Right atrium auricular region (tissue), 2 donors: ENCODE data around the gene GLB1L2. TPM values are rescaled to one million over a fixed set of nuclear protein-coding genes. Genes with fewer than 3 reads are reported as not detected.

ENCODE experiments used
- DNase-seq: peaks from one replicate; pipeline ENCODE4 v3.0.0-alpha.2; 2019; ENCODE audit warnings: low spot score
- H3K27ac ChIP-seq, 2 donors: fragments of 200-600 bp; sonication (generic); 1 replicate in 1 of 2; 2 replicates in 1 of 2; pipeline ENCODE4 v1.5.1; 2016 to 2019
- H3K27me3 ChIP-seq, 2 donors: fragments of 200-600 bp; sonication (generic); one replicate each; pipeline versions ENCODE4 v1.5.1 to v1.6.0; 2017 to 2019
- H3K36me3 ChIP-seq: fragments of 200-600 bp; sonication (generic); one replicate; pipeline ENCODE4 v1.5.1; 2016
- H3K4me1 ChIP-seq, 2 donors: fragments of 200-600 bp; sonication (generic); one replicate each; pipeline versions ENCODE4 v1.5.1 to v1.6.0; 2017 to 2019
- H3K4me3 ChIP-seq, 2 donors: fragments of 200-600 bp; sonication (generic); 1 replicate in 1 of 2; 2 replicates in 1 of 2; pipeline ENCODE4 v1.5.1; 2017 to 2019; ENCODE audit warnings: mild to moderate bottlenecking in 1 of 2, moderate library complexity in 1 of 2
- H3K9me3 ChIP-seq, 2 donors: fragments of 200-600 bp; sonication (generic); one replicate each; pipeline ENCODE4 v1.5.1; 2019
- CTCF ChIP-seq, 2 donors: fragments of 200-600 bp; sonication (generic); IDR thresholded peaks; one replicate each; pipeline ENCODE4 v1.5.1; 2019; ENCODE audit warnings: antibody characterized with exemption in 2 of 2
- total RNA-seq, 2 donors: library from RNA; depleted of rRNA; stranded (reverse); fragments of >200 nt; gene quantifications; one replicate each; pipeline ENCODE4 v1.1.0, GENCODE V29; 2016

Gene GLB1L2
- total RNA-seq, 2 donors from 2014 or later: 0.22 to 2.4 TPM

- no peak overlapping the region for H3K27ac ChIP-seq
- no peaks in the 10 kb centered on the region for H3K4me1 ChIP-seq
- TF ChIP-seq CTCF (IDR thresholded peaks at IDR 0.05): no peak
- no peaks in the 10 kb centered on the region for H3K27me3 ChIP-seq
- H3K4me3 ChIP-seq: no peak overlapping the region
- H3K36me3 ChIP-seq: no peaks in the 10 kb centered on the region
- H3K9me3 ChIP-seq: no peaks in the 10 kb centered on the region
- DNase-seq: no peak
These were observed 63.2 kb downstream of the GLB1L2 start for GRCh38 chr11:134395002-134395401.

GRCh38 chr11:134397304-134398078 lies 65.7 kb downstream of the GLB1L2 start:
- TF ChIP-seq CTCF (IDR thresholded peaks at IDR 0.05): no peak

GRCh38 chr11:134398079-134398444 lies 66.3 kb downstream of the GLB1L2 start:
- Histone ChIP-seq H3K4me3 (no peak overlapping the region), H3K9me3 (no peaks in the 10 kb centered on the region), H3K27ac (no peak overlapping the region), H3K4me1 (no peaks in the 10 kb centered on the region), H3K36me3 (no peaks in the 10 kb centered on the region), H3K27me3 (no peaks in the 10 kb centered on the region)
- no peak for TF ChIP-seq CTCF (IDR thresholded peaks at IDR 0.05)
- no peak for DNase-seq

More at GRCh38 chr11:134397304-134398078, 65.7 kb downstream of the GLB1L2 start:
- H3K4me3 ChIP-seq: no peak overlapping the region
- no peaks in the 10 kb centered on the region for H3K4me1 ChIP-seq
- DNase-seq: no peak
- H3K27ac ChIP-seq: no peak overlapping the region
- no peaks in the 10 kb centered on the region for H3K36me3 ChIP-seq
- no peaks in the 10 kb centered on the region for H3K27me3 ChIP-seq
- no peaks in the 10 kb centered on the region for H3K9me3 ChIP-seq

GRCh38 chr11:134398644-134399292 lies 67.0 kb downstream of the GLB1L2 start:
- no peaks in the 10 kb centered on the region for H3K27me3 ChIP-seq
- no peak for DNase-seq
- H3K4me3 ChIP-seq: no peak overlapping the region
- no peaks in the 10 kb centered on the region for H3K4me1 ChIP-seq
- no peaks in the 10 kb centered on the region for H3K9me3 ChIP-seq
- H3K27ac ChIP-seq: no peak overlapping the region
- H3K36me3 ChIP-seq: no peaks in the 10 kb centered on the region
- no peak for TF ChIP-seq CTCF (IDR thresholded peaks at IDR 0.05)

GRCh38 chr11:134399293-134399654 lies 67.5 kb downstream of the GLB1L2 start:
- no peak for DNase-seq
- H3K4me3 ChIP-seq: no peak overlapping the region
- TF ChIP-seq CTCF (IDR thresholded peaks at IDR 0.05): no peak
- no peaks in the 10 kb centered on the region for H3K27me3 ChIP-seq
- H3K36me3 ChIP-seq: no peaks in the 10 kb centered on the region
- no peaks in the 10 kb centered on the region for H3K4me1 ChIP-seq
- no peak overlapping the region for H3K27ac ChIP-seq
- no peaks in the 10 kb centered on the region for H3K9me3 ChIP-seq
